Measurements from ENCODE around the gene UBE2L6. TPM values are rescaled to one million over a fixed set of nuclear protein-coding genes. Genes with fewer than 3 reads are reported as not detected.

Gene UBE2L6
- total RNA-seq = 10 to 100 TPM; 25.9 to 66.2 (median 48.1) TPM

- H3K27ac ChIP-seq = peak within 1 kb of the TSS; percentile 82 to 89
- H3K36me3 ChIP-seq = no peaks in the 10 kb centered on the region
- no peaks in the 10 kb centered on the region for H3K9me3 ChIP-seq
- no peak for TF ChIP-seq POLR2A (IDR thresholded peaks at IDR 0.05)
- TF ChIP-seq POLR2AphosphoS5 (IDR thresholded peaks at IDR 0.05) = peak in 2 of 3 donors; percentile 65 to 71
- peak in 1 of 3 donors; percentile 87 for TF ChIP-seq CTCF (IDR thresholded peaks at IDR 0.05)
- DNase-seq (ENCODE audit: low spot score in 2 of 2) = peak; percentile 60 to 75
- H3K4me3 ChIP-seq = peak within 1 kb of the TSS; percentile 78 to 95 (median 85)
- H3K4me1 ChIP-seq = peaks cover 0 to 7% of the 10 kb centered on the region in 2 donors
- H3K27me3 ChIP-seq = no peaks in the 10 kb centered on the region
- intact Hi-C loops (cut with DNase I; ENCODE audit: low total_unique reads) = loop anchor here (5.0 kb wide), 1 partner anchor 70 kb away; no protein-coding TSS in a partner anchor
Observed at GRCh38 chr11:57567515-57568329, at the start of gene UBE2L6. Gene UBE2L6, minus strand, starts transcription at chr11:57567672. Its CDS starts 61 bp downstream, at chr11:57567611.

- no peaks in the 10 kb centered on the region for H3K4me1 ChIP-seq
- H3K9me3 ChIP-seq = peaks cover 0 to 8% of the 10 kb centered on the region in 2 donors
- TF ChIP-seq POLR2AphosphoS5 (IDR thresholded peaks at IDR 0.05) (no peak), CTCF (IDR thresholded peaks at IDR 0.05) (no peak), POLR2A (IDR thresholded peaks at IDR 0.05) (no peak)
- no peaks in the 10 kb centered on the region for H3K27me3 ChIP-seq
- no peak overlapping the region for H3K4me3 ChIP-seq
- H3K36me3 ChIP-seq = no peaks in the 10 kb centered on the region
- DNase-seq (ENCODE audit: low spot score in 2 of 2) = no peak
- intact Hi-C loops (cut with DNase I; ENCODE audit: low total_unique reads) = no loop called here
- H3K27ac ChIP-seq = no peak overlapping the region
Observed at GRCh38 chr11:57616595-57616994, 49.1 kb upstream of the UBE2L6 start.

DNA sequence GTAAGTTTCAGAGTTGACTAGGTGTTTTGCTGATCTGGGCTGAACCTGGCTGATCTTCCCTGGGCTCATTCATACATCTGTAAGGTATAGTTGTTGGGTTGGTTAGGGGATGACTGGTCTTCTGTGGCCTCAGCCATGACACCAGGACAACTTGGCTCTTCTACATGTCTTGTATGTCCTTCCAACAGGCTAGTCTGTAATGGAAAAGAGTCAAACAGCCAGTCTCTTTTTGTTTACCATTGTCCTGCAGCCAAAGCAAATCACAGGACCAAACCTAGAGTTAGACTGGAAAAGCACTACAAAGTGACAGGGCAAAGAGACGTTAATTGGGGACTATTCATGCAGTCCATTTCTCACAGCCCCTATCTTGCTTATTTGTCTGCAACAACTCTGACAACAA is 47.8 kb upstream of the UBE2L6 start:
- no peak for DNase-seq (ENCODE audit: low spot score in 2 of 2)
- no peak overlapping the region for H3K4me3 ChIP-seq
- H3K27ac ChIP-seq = no peak overlapping the region
- H3K36me3 ChIP-seq = no peaks in the 10 kb centered on the region
- no peaks in the 10 kb centered on the region for H3K4me1 ChIP-seq
- peaks cover 0 to 8% of the 10 kb centered on the region in 2 donors for H3K9me3 ChIP-seq
- intact Hi-C loops (cut with DNase I; ENCODE audit: low total_unique reads) = no loop called here
- H3K27me3 ChIP-seq = no peaks in the 10 kb centered on the region
- TF ChIP-seq POLR2A (IDR thresholded peaks at IDR 0.05) (no peak), POLR2AphosphoS5 (IDR thresholded peaks at IDR 0.05) (no peak), CTCF (IDR thresholded peaks at IDR 0.05) (no peak)

GRCh38 chr11:57614234-57614772 is 46.8 kb upstream of the UBE2L6 start:
- H3K9me3 ChIP-seq = peaks cover 0 to 1% of the 10 kb centered on the region in 2 donors
- no peak overlapping the region for H3K4me3 ChIP-seq
- TF ChIP-seq POLR2AphosphoS5 (IDR thresholded peaks at IDR 0.05) = no peak
- no peak for TF ChIP-seq CTCF (IDR thresholded peaks at IDR 0.05)
- TF ChIP-seq POLR2A (IDR thresholded peaks at IDR 0.05) = no peak
- no peak overlapping the region for H3K27ac ChIP-seq
- H3K4me1 ChIP-seq = no peaks in the 10 kb centered on the region
- no peaks in the 10 kb centered on the region for H3K27me3 ChIP-seq
- H3K36me3 ChIP-seq = no peaks in the 10 kb centered on the region
- no peak for DNase-seq (ENCODE audit: low spot score in 2 of 2)
- intact Hi-C loops (cut with DNase I; ENCODE audit: low total_unique reads) = no loop called here

DNA sequence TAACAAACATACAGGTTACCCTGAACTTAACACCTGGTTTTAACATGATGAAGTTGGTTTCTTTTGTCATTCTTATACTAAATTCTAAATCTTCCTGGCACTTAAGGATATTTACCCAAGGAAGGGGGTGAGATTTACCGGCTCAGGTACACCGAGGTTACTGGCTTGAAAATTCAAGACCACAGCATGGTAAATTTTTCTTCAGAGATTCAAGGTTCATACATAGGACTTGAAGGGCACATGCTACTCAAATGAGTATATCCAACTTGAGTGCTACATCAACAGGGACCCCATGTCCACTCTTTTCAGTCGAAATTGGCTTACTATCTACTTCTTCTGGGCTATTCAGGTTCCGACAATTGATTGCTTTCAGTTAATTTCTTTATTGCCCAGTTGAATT is 42.7 kb upstream of the UBE2L6 start:
- no peaks in the 10 kb centered on the region for H3K4me1 ChIP-seq
- H3K36me3 ChIP-seq = no peaks in the 10 kb centered on the region
- H3K27me3 ChIP-seq = no peaks in the 10 kb centered on the region
- H3K4me3 ChIP-seq = no peak overlapping the region
- no peak overlapping the region for H3K27ac ChIP-seq
- intact Hi-C loops (cut with DNase I; ENCODE audit: low total_unique reads) = no loop called here
- DNase-seq (ENCODE audit: low spot score in 2 of 2) = no peak
- TF ChIP-seq CTCF (IDR thresholded peaks at IDR 0.05) (no peak), POLR2A (IDR thresholded peaks at IDR 0.05) (no peak), POLR2AphosphoS5 (IDR thresholded peaks at IDR 0.05) (no peak)
- no peaks in the 10 kb centered on the region for H3K9me3 ChIP-seq

All from breast epithelium (tissue), 4 donors.